Suprapubic skin (tissue), 3 donors: ENCODE results near the gene EXOC3L4.

ENCODE experiments used
- CTCF ChIP-seq, 2 donors: fragments of 200-600 bp in 1 of 2; fragments of 450-650 bp in 1 of 2; sonication (generic) in 1 of 2; IDR thresholded peaks; one replicate each; pipeline ENCODE4 v1.5.1; 2016 to 2019; ENCODE audit warnings: antibody characterized with exemption in 2 of 2, mild to moderate bottlenecking in 1 of 2, moderate library complexity in 1 of 2
- POLR2A ChIP-seq, 2 donors: fragments of 450-650 bp; IDR thresholded peaks; one replicate each; pipeline ENCODE4 v1.6.1; 2017; ENCODE audit warnings: antibody characterized with exemption in 2 of 2, mild to moderate bottlenecking in 2 of 2, moderate library complexity in 2 of 2

DNA sequence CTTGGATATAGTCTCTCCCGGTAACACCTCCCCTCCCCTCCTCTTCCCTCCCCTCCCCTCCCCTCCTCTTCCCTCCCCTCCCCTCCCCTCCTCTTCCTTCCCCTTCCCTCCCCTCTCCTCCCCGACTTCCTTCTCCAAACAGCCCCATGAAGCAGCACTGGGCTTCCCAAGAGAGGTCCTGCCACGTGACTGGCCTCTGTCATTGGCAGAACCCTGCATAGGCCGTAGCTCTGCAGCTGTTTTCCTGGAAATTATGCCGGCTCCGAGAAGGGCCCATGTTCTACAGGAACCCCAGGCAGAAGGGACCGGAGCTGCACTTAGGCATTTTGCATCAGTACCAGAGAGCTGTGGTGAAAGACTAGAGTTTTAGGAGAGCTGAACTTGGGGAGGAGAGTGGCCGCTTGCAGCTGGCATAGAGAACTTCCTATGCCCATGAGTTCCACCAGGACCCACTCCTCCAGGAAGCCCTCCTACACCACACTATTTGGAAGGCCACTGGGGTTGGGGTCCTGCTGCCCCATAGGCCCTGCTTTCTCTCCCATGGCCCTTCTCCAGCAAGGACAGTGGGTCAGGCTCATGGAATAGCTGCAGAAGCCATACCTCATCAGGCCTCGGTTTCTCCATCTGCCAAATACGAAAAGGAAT, 23.6 kb downstream of the EXOC3L4 start:
- TF ChIP-seq POLR2A (IDR thresholded peaks at IDR 0.05) (no peak), CTCF (IDR thresholded peaks at IDR 0.05) (no peak)
